Body of pancreas (tissue), 4 donors: ENCODE results near the gene TBX15. TPM values are rescaled to one million over a fixed set of nuclear protein-coding genes. Genes with fewer than 3 reads are reported as not detected.

ENCODE experiments used
- ATAC-seq: fragments of 150-250 bp; one replicate; pipeline ENCODE4 v1.9.1; 2016
- DNase-seq, 4 donors: peaks; one replicate each; pipeline ENCODE4 v3.0.0-alpha.2; 2019
- H3K27ac ChIP-seq, 4 donors: fragments of 200-600 bp; sonication (generic); 1 replicate in 3 of 4; 2 replicates in 1 of 4; pipeline versions ENCODE4 v1.5.1 to v1.6.1; 2016 to 2019; ENCODE audit warnings: mild to moderate bottlenecking in 1 of 4, mixed read lengths in 1 of 4, moderate library complexity in 1 of 4
- H3K27me3 ChIP-seq, 2 donors: fragments of 200-600 bp; sonication (generic); one replicate each; pipeline ENCODE4 v1.6.0; 2016; ENCODE audit warnings: mild to moderate bottlenecking in 1 of 2
- H3K36me3 ChIP-seq, 2 donors: fragments of 200-600 bp; sonication (generic); replicated peaks in 1 of 2; 2 replicates each; pipeline ENCODE4 v1.5.1; 2016; ENCODE audit warnings: low read depth in 2 of 2; ENCODE audit not compliant: insufficient read depth in 1 of 2
- H3K4me1 ChIP-seq: fragments of 200-600 bp; sonication (generic); one replicate; pipeline ENCODE4 v1.6.0; 2016
- H3K4me3 ChIP-seq, 2 donors: fragments of 200-600 bp; sonication (generic); 1 replicate in 1 of 2; 2 replicates in 1 of 2; pipeline ENCODE4 v1.5.1; 2016 to 2019
- H3K9me3 ChIP-seq, 3 donors: fragments of 200-600 bp; sonication (generic); 1 replicate in 2 of 3; 2 replicates in 1 of 3; pipeline ENCODE4 v1.5.1; 2016
- POLR2A ChIP-seq, 3 donors: fragments of 450-650 bp; IDR thresholded peaks; one replicate each; pipeline ENCODE4 v1.6.1; 2016; ENCODE audit warnings: antibody characterized with exemption in 3 of 3, mild to moderate bottlenecking in 2 of 3
- WGBS, 2 donors: methylation state at CpG; one replicate each; pipeline ENCODE4 v1.1.5; 2017; 5-methylcytosine and 5-hydroxymethylcytosine counted together
- intact Hi-C: fragments of 100-400 bp; cut with DNase I; formaldehyde crosslinking; loops from one replicate; pipeline ENCODE4 v1.15.1; 2023
- total RNA-seq, 2 donors: library from RNA; depleted of rRNA; stranded (reverse); fragments of >200 nt; gene quantifications; one replicate each; pipeline ENCODE4 v1.1.0, GENCODE V29; 2016
- TF ChIP-seq, protein P1 (sequence below), 7 experiments: fragments of 450-650 bp in 4 of 7; fragments of 200-600 bp in 3 of 7; sonication (generic) in 3 of 7; IDR thresholded peaks; one replicate each; pipeline ENCODE4 v1.5.1; 2016 to 2019; ENCODE audit warnings: antibody characterized with exemption in 7 of 7

The TBX15 gene
- total RNA-seq, 2 donors from 2014 or later, result not detected

DNA sequence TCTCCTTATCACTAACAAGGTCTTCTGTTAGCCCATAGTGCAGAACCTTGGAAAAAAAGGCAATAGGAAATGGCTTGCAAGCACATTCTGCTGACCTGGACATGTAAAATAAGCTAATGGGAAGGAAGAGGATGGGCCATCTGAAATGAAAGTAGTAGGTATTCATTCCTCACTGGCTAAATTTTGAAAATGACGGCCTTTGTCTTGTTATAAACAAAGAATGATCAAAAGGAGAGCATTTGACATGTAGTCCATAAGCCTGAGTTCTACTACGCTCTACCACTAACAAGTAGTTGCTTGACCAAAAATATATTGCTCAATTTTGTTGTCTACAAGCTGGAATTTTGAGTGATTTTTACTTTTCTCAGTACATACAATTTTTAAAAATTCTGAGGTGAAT is 75.6 kb downstream of the TBX15 start:
- peaks cover 4% of the 10 kb centered on the region for H3K4me1 ChIP-seq
- H3K4me3 ChIP-seq, result no peak overlapping the region
- H3K27ac ChIP-seq, result no peak overlapping the region
- no peaks in the 10 kb centered on the region for H3K9me3 ChIP-seq
- no peaks in the 10 kb centered on the region for H3K27me3 ChIP-seq
- DNase-seq (no peak), ATAC-seq (no peak)
- TF ChIP-seq, protein P1, sequence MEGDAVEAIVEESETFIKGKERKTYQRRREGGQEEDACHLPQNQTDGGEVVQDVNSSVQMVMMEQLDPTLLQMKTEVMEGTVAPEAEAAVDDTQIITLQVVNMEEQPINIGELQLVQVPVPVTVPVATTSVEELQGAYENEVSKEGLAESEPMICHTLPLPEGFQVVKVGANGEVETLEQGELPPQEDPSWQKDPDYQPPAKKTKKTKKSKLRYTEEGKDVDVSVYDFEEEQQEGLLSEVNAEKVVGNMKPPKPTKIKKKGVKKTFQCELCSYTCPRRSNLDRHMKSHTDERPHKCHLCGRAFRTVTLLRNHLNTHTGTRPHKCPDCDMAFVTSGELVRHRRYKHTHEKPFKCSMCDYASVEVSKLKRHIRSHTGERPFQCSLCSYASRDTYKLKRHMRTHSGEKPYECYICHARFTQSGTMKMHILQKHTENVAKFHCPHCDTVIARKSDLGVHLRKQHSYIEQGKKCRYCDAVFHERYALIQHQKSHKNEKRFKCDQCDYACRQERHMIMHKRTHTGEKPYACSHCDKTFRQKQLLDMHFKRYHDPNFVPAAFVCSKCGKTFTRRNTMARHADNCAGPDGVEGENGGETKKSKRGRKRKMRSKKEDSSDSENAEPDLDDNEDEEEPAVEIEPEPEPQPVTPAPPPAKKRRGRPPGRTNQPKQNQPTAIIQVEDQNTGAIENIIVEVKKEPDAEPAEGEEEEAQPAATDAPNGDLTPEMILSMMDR (IDR thresholded peaks at IDR 0.05), result no peak
- TF ChIP-seq POLR2A (IDR thresholded peaks at IDR 0.05), result no peak
- no peaks in the 10 kb centered on the region for H3K36me3 ChIP-seq
- intact Hi-C loops, result no loop called here
- WGBS, 2 donors, result 69 to 89% methylated on average over 2 of the region's 2 CpGs

DNA sequence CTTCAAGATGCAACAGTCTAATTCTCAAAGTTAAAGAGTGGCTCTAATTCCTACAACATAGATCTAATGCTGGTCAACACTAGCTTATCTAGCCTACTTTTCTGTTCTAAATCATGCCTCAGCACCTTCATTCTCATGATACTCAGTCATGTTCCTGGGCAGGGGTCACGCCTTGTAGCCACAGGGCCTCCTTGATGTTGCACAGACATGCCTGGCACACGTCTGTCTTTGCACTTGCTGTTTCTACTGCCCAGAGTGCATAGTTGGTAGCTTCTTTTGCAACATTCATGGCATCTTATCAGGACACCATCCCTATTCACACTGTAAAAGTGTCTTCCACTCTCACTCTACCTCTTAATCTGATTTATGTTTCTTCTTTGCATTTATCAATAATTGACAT is 76.6 kb downstream of the TBX15 start:
- TF ChIP-seq, protein P1 (IDR thresholded peaks at IDR 0.05), result no peak
- TF ChIP-seq POLR2A (IDR thresholded peaks at IDR 0.05), result no peak
- 57 to 63% methylated on average over 2 of the region's 2 CpGs for WGBS, 2 donors
- DNase-seq (no peak), ATAC-seq (no peak)
- intact Hi-C loops, result no loop called here
- no peaks in the 10 kb centered on the region for H3K9me3 ChIP-seq
- no peaks in the 10 kb centered on the region for H3K27me3 ChIP-seq
- H3K36me3 ChIP-seq, result no peaks in the 10 kb centered on the region
- no peak overlapping the region for H3K4me3 ChIP-seq
- no peak overlapping the region for H3K27ac ChIP-seq
- H3K4me1 ChIP-seq, result peaks cover 4% of the 10 kb centered on the region

DNA sequence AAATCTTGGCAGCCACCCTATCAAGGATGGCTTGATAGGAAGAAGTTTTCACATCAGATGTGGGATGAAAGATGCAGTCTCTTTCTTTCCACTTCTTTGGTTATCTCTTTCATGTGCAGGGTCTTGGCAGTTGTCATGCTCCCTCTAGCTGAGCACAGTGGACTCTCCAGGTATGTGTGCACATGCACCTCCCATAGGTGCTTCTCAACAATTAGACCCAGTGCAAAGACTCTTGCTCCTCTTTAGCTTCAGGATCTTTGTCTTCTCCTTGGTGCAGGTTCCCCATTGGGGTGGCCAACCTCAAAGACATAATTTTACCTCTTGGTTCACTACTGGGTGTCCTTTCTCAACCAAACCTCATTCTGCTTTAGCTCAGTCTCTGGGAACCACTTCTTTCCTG is 80.7 kb downstream of the TBX15 start:
- intact Hi-C loops, result no loop called here
- H3K27ac ChIP-seq, result no peak overlapping the region
- TF ChIP-seq, protein P1 (IDR thresholded peaks at IDR 0.05), result no peak
- TF ChIP-seq POLR2A (IDR thresholded peaks at IDR 0.05), result no peak
- no peak for ATAC-seq
- DNase-seq, result no peak
- no peaks in the 10 kb centered on the region for H3K36me3 ChIP-seq
- no peaks in the 10 kb centered on the region for H3K27me3 ChIP-seq
- H3K9me3 ChIP-seq, result no peaks in the 10 kb centered on the region
- H3K4me1 ChIP-seq, result no peaks in the 10 kb centered on the region
- no peak overlapping the region for H3K4me3 ChIP-seq

DNA sequence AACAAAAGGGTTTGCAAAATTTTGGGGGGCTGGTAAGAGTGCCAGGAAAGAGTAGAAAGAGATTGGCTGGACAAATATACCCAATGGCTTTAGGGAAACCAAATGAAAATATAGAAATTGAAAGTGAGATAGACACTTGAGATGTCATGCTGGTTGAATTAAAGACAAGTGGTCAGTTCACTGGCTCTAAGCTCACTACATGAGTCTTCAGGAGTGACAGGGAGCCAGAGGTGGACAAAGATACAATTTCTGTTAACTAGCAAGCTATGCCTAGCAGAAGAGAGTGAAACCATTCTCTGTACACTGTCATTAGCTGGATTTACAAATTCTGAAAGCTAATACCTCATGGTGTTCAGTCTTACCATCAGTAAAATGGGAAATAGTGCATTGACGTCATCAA is 82.5 kb downstream of the TBX15 start:
- no peak overlapping the region for H3K27ac ChIP-seq
- TF ChIP-seq, protein P1 (IDR thresholded peaks at IDR 0.05), result no peak
- no peak for TF ChIP-seq POLR2A (IDR thresholded peaks at IDR 0.05)
- 56 to 73% methylated on average over 1 of the region's 1 CpG for WGBS, 2 donors
- H3K4me3 ChIP-seq, result no peak overlapping the region
- H3K4me1 ChIP-seq, result no peaks in the 10 kb centered on the region
- DNase-seq (no peak), ATAC-seq (no peak)
- no peaks in the 10 kb centered on the region for H3K9me3 ChIP-seq
- H3K27me3 ChIP-seq, result no peaks in the 10 kb centered on the region
- intact Hi-C loops, result no loop called here
- H3K36me3 ChIP-seq, result no peaks in the 10 kb centered on the region

DNA sequence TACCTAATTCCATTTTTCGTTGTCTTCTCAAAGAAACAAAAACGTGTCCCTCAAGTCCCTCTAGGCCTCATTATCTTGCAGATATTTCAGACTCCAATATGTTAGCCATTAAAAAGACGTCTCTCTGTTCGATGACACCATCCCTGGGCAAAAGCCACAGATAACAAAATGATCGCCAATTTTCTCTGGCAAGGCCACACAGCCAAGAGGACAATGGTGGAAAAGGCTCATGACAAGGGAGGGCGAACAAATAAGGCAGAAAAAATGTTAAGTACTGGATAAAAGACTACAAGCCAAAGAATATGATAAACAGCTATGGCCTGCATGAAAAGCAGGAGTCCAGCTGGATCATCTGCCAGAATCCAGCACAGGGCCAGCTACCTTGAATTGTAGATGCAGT is 82.9 kb downstream of the TBX15 start:
- Histone ChIP-seq H3K4me3 (no peak overlapping the region), H3K9me3 (no peaks in the 10 kb centered on the region), H3K36me3 (no peaks in the 10 kb centered on the region), H3K4me1 (no peaks in the 10 kb centered on the region), H3K27me3 (no peaks in the 10 kb centered on the region), H3K27ac (no peak overlapping the region)
- TF ChIP-seq, protein P1 (IDR thresholded peaks at IDR 0.05), result no peak
- no peak for TF ChIP-seq POLR2A (IDR thresholded peaks at IDR 0.05)
- ATAC-seq, result no peak
- no peak for DNase-seq
- intact Hi-C loops, result no loop called here
- WGBS, 2 donors, result 52 to 54% methylated on average over 6 of the region's 6 CpGs
